Esophagus muscularis mucosa (tissue), 4 donors: ENCODE data around the gene KLK4.

Experiments used
- CTCF ChIP-seq, 3 experiments: fragments of 200-600 bp in 2 of 3; fragments of 450-650 bp in 1 of 3; sonication (generic) in 2 of 3; IDR thresholded peaks; one replicate each; pipeline ENCODE4 v1.5.1; 2017 to 2019; ENCODE audit warnings: antibody characterized with exemption in 3 of 3, mild to moderate bottlenecking in 2 of 3, moderate library complexity in 1 of 3
- EP300 ChIP-seq: sonication (generic); formaldehyde crosslinking; IDR thresholded peaks from one replicate; pipeline ENCODE4 v1.6.1; 2017; ENCODE audit warnings: antibody characterized with exemption
- POLR2A ChIP-seq: fragments of 450-650 bp; IDR thresholded peaks from one replicate; pipeline ENCODE4 v1.6.1; 2017; ENCODE audit warnings: antibody characterized with exemption, moderate library complexity, mild to moderate bottlenecking, low read depth
- POLR2AphosphoS5 ChIP-seq, 2 donors: sonication (generic); formaldehyde crosslinking; IDR thresholded peaks; one replicate each; pipeline ENCODE4 v1.6.1; 2017; ENCODE audit warnings: antibody characterized with exemption in 2 of 2

GRCh38 chr19:50897612-50898011, 13.6 kb downstream of the KLK4 start:
- TF ChIP-seq POLR2A (no peak), POLR2AphosphoS5 (IDR thresholded peaks at IDR 0.05) (no peak), CTCF (IDR thresholded peaks at IDR 0.05) (no peak), EP300 (no peak)
